ENCODE measurements around the gene FRMD8.

The FRMD8 gene

GRCh38 chr11:65392186-65392829, 5.9 kb downstream of the FRMD8 start:
- DNase-seq (ENCODE audit: extremely low read depth in 1 of 2, low read depth in 1 of 2): no peak

- no peak for DNase-seq (ENCODE audit: extremely low read depth in 1 of 2, low read depth in 1 of 2)
Observed at GRCh38 chr11:65392899-65393298, 6.5 kb downstream of the FRMD8 start.

GRCh38 chr11:65393513-65394079, 7.2 kb downstream of the FRMD8 start:
- no peak for DNase-seq (ENCODE audit: extremely low read depth in 1 of 2, low read depth in 1 of 2)

- no peak for DNase-seq (ENCODE audit: extremely low read depth in 1 of 2, low read depth in 1 of 2)
Observed at GRCh38 chr11:65394125-65394536, 7.7 kb downstream of the FRMD8 start.

GRCh38 chr11:65395961-65396530, 9.6 kb downstream of the FRMD8 start:
- DNase-seq (ENCODE audit: extremely low read depth in 1 of 2, low read depth in 1 of 2): no peak

GRCh38 chr11:65396769-65397745, 10.6 kb downstream of the FRMD8 start:
- no peak for DNase-seq (ENCODE audit: extremely low read depth in 1 of 2, low read depth in 1 of 2)

- no peak for DNase-seq (ENCODE audit: extremely low read depth in 1 of 2, low read depth in 1 of 2)
Observed at GRCh38 chr11:65398362-65398910, 12.0 kb downstream of the FRMD8 start.

GRCh38 chr11:65399249-65399648, 12.8 kb downstream of the FRMD8 start:
- DNase-seq (ENCODE audit: extremely low read depth in 1 of 2, low read depth in 1 of 2): no peak

- DNase-seq (ENCODE audit: extremely low read depth in 1 of 2, low read depth in 1 of 2): no peak
Observed at GRCh38 chr11:65399845-65400244, 13.4 kb downstream of the FRMD8 start.

- no peak for DNase-seq (ENCODE audit: extremely low read depth in 1 of 2, low read depth in 1 of 2)
Observed at GRCh38 chr11:65400307-65401072, 14.1 kb downstream of the FRMD8 start.

GRCh38 chr11:65401073-65401802, 14.8 kb downstream of the FRMD8 start:
- no peak for DNase-seq (ENCODE audit: extremely low read depth in 1 of 2, low read depth in 1 of 2)

GRCh38 chr11:65401803-65402248, 15.4 kb downstream of the FRMD8 start:
- DNase-seq (ENCODE audit: extremely low read depth in 1 of 2, low read depth in 1 of 2): no peak

- DNase-seq (ENCODE audit: extremely low read depth in 1 of 2, low read depth in 1 of 2): no peak
Observed at GRCh38 chr11:65402790-65403189, 16.4 kb downstream of the FRMD8 start.

- DNase-seq (ENCODE audit: extremely low read depth in 1 of 2, low read depth in 1 of 2): no peak
Observed at GRCh38 chr11:65403607-65404121, 17.2 kb downstream of the FRMD8 start.

GRCh38 chr11:65404210-65404609, 17.8 kb downstream of the FRMD8 start:
- no peak for DNase-seq (ENCODE audit: extremely low read depth in 1 of 2, low read depth in 1 of 2)

- no peak for DNase-seq (ENCODE audit: extremely low read depth in 1 of 2, low read depth in 1 of 2)
Observed at GRCh38 chr11:65404638-65405339, 18.4 kb downstream of the FRMD8 start.

GRCh38 chr11:65410936-65411680, 24.7 kb downstream of the FRMD8 start:
- no peak for DNase-seq (ENCODE audit: extremely low read depth in 1 of 2, low read depth in 1 of 2)

- no peak for DNase-seq (ENCODE audit: extremely low read depth in 1 of 2, low read depth in 1 of 2)
Observed at GRCh38 chr11:65411681-65412070, 25.2 kb downstream of the FRMD8 start.

All from stimulated activated CD8-positive, alpha-beta memory T cell treated with anti-CD3 and anti-CD28 coated beads, Interleukin-7, amount 100 ng/mL, for 48 hours (primary cell).